ENCODE measurements around the gene UBA7.
"Not testable (repeated sequence)": the region's sequence is repeated elsewhere in the genome, so short reads cannot be mapped to it uniquely, and the experiment has no call there.

UBA7 gene

GRCh38 chr3:49780975-49781365 is 32.8 kb downstream of the UBA7 start:
- ATAC-seq, H3K27me3 Mint-ChIP-seq, H3K9me3 Mint-ChIP-seq, H3K27ac Mint-ChIP-seq, H3K4me3 Mint-ChIP-seq: not testable (repeated sequence)
- Mint-ChIP-seq H3K36me3 (peaks cover 28% of the 10 kb centered on the region), H3K4me1 (peaks cover 39% of the 10 kb centered on the region)

- peaks cover 30% of the 10 kb centered on the region for H3K36me3 Mint-ChIP-seq
- H3K9me3 Mint-ChIP-seq, result no peaks in the 10 kb centered on the region
- no peak for ATAC-seq
- peaks cover 33% of the 10 kb centered on the region for H3K4me1 Mint-ChIP-seq
- H3K4me3 Mint-ChIP-seq, result no peak overlapping the region
- H3K27me3 Mint-ChIP-seq, result no peaks in the 10 kb centered on the region
- no peak overlapping the region for H3K27ac Mint-ChIP-seq
Observed at GRCh38 chr3:49780080-49780974, 33.4 kb downstream of the UBA7 start.

DNA sequence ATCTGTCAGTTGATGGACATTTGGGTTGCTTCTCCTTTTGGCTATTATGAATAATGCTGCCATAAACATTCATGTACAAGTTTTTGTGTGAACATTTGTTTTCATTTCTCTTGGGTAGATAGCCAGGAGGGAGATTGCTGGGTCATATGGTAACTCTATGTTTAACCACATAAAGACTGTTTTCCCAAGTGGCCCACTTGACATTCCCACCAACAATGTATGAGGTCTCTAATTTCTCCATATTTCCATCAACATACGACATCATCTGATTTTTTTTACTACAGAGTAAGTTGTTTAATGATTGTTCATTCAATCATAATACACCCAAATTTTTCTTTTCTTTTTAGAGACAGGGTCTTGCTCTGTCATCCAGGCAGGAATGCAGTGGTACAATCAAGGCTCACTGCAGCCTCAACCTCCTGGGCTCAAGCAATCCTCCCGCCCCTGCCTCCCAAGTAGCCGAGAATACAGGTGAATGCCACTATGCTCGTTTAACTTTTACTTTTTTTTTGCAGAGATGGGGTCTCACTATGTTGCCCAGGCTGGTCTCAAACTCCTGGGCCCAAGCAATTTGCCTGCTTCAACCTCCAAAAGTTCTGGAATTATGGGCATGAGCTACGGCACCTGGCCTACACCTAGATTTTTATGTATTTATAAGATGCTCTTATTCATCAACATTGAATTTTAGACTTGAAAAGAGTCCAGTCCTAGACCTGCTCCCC is 34.2 kb downstream of the UBA7 start:
- Mint-ChIP-seq H3K4me1 (peaks cover 26% of the 10 kb centered on the region), H3K36me3 (peaks cover 33% of the 10 kb centered on the region), H3K27ac (no peak overlapping the region), H3K4me3 (no peak overlapping the region), H3K27me3 (no peaks in the 10 kb centered on the region), H3K9me3 (no peaks in the 10 kb centered on the region)
- ATAC-seq, result no peak

DNA sequence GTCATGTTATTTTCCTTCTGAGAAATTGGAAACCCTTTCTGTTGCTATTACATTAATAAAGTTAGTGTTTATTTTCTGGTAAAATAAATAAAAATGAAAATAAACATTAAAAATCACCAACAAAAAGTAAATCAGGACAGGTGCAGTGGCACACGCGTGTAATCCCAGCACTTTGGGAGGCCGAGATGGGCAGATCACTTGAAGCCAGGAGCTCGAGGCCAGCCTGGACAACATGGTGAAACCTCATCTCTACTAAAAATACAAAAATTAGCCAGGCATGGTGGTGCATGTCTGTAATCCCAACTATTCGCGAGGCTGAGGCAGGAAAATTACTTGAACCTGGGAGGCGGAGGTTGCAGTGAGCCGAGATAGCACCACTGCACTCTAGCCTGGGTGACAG is 37.7 kb downstream of the UBA7 start:
- ATAC-seq, H3K27me3 Mint-ChIP-seq, H3K9me3 Mint-ChIP-seq, H3K4me3 Mint-ChIP-seq, H3K27ac Mint-ChIP-seq: not testable (repeated sequence)
- Mint-ChIP-seq H3K36me3 (peaks cover 28% of the 10 kb centered on the region), H3K4me1 (peaks cover 20% of the 10 kb centered on the region)

DNA sequence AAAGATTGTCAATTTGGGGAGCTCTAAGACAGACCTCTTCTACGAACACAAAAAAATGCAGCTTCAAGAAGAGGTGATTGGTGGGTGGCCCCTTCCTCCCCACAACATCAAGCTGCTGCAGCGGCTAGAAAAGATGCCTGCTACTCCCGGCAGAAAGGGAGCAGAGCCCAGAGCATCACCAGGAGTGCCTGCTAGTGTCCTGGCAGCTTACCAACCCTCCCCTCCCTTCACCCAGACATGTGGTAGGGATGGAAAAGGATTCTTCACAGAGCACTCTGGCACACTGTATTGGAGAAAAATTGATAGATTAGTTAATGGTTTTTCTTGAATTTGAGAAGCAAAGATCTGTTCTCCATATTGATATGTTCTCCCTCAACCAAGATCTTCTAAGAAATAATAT is 38.2 kb downstream of the UBA7 start:
- no peaks in the 10 kb centered on the region for H3K9me3 Mint-ChIP-seq
- H3K27ac Mint-ChIP-seq, result no peak overlapping the region
- no peak for ATAC-seq
- H3K27me3 Mint-ChIP-seq, result no peaks in the 10 kb centered on the region
- H3K36me3 Mint-ChIP-seq, result peaks cover 28% of the 10 kb centered on the region
- H3K4me3 Mint-ChIP-seq, result no peak overlapping the region
- peaks cover 16% of the 10 kb centered on the region for H3K4me1 Mint-ChIP-seq

DNA sequence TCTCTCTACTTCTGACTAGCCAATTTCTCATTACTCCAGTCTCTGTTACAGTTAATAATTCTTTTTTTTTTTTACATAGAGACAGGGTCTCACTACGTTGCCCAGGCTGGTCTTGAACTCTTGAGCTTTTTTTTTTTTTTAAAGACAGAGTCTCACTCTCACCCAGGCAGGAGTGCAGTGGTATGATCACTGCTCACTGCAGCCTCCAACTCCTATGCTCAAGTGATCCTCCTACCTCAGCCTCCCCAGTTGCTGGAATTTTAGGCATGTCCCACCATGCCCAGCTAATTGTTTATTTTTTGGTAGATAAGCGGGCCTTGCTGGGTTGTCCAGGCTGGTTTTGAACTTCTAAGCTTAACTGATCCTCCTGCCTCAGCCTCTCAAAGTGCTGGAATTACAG is 41.0 kb downstream of the UBA7 start:
- H3K27ac Mint-ChIP-seq, result no peak overlapping the region
- H3K4me1 Mint-ChIP-seq, result no peaks in the 10 kb centered on the region
- no peaks in the 10 kb centered on the region for H3K27me3 Mint-ChIP-seq
- H3K9me3 Mint-ChIP-seq, result no peaks in the 10 kb centered on the region
- no peak for ATAC-seq
- peaks cover 18% of the 10 kb centered on the region for H3K36me3 Mint-ChIP-seq
- no peak overlapping the region for H3K4me3 Mint-ChIP-seq

- Mint-ChIP-seq H3K27ac (no peak overlapping the region), H3K27me3 (no peaks in the 10 kb centered on the region), H3K4me3 (no peak overlapping the region), H3K36me3 (peaks cover 12% of the 10 kb centered on the region), H3K4me1 (no peaks in the 10 kb centered on the region), H3K9me3 (no peaks in the 10 kb centered on the region)
- ATAC-seq, result no peak
Observed at GRCh38 chr3:49771340-49771938, 42.3 kb downstream of the UBA7 start.

DNA sequence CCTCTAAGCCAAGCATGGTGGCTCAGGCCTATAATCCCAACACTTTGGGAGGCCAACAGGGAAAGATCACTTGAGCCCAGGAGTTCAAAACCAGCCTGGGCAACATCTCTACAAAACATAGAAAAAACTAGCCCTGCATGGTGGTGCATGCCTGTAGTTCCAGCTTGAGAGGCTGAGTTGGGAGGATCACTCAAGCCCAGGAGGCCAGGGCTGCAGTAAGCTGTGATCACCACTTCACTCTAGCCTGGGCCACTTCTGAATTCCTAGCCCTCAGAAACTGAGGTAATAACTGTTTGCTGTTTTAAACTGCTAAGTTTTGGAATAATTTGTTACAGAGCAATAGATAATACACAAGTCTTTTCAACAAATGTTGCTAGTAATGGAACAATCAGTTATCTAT is 43.8 kb downstream of the UBA7 start:
- H3K4me1 Mint-ChIP-seq, result peaks cover 2% of the 10 kb centered on the region
- peaks cover 9% of the 10 kb centered on the region for H3K36me3 Mint-ChIP-seq
- no peaks in the 10 kb centered on the region for H3K27me3 Mint-ChIP-seq
- no peak overlapping the region for H3K4me3 Mint-ChIP-seq
- H3K27ac Mint-ChIP-seq, result no peak overlapping the region
- no peak for ATAC-seq
- H3K9me3 Mint-ChIP-seq, result no peaks in the 10 kb centered on the region

DNA sequence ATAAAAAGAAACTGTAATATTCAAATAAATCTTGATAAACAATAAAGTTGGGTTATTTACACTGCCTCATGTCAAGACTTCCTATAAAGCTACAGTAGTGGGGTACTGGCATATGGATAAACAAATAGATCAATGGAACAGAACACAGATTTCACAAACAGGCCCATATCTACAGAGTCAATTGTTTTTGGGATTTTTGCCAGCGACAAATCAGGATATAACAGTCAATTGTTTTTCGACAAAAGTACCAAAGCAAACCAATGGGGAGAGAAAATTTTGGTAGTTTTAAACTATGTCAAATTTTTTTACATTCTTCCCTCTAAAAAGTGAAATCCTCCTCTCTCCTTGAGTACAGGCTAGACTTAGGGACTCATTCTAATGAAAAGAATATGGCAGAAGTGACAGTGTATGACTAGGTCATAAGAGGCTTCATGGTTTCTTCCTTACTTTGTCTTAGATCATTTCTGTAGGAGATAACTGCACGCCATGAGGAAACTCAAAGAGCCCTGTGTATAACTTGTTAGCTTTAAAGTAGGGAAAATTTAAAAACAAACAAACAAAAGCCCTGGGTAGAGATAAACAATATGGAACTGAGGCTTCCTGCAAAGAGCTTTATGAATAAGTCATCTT is 44.4 kb downstream of the UBA7 start:
- ATAC-seq, result no peak
- H3K4me1 Mint-ChIP-seq, result peaks cover 7% of the 10 kb centered on the region
- H3K4me3 Mint-ChIP-seq, result no peak overlapping the region
- no peaks in the 10 kb centered on the region for H3K9me3 Mint-ChIP-seq
- no peak overlapping the region for H3K27ac Mint-ChIP-seq
- H3K27me3 Mint-ChIP-seq, result no peaks in the 10 kb centered on the region
- H3K36me3 Mint-ChIP-seq, result peaks cover 13% of the 10 kb centered on the region

DNA sequence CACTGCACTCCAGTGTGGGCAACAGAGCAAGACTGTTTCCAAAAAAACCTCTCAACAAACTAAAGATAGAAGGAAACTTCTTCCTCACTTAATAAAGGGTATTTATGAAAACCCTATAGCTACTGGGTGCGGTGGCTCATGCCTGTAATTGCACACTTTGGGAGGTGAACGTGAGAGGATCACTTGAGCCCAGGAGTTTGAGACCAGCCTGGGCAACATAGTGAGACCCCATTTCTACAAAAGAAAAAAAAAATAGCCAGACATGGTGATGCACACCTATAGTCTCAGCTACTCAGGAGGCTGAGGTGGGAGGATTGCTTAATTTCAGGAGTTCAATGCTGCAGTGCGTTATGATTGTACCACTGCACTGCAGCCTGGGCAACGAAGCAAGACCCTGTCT is 49.8 kb downstream of the UBA7 start:
- ATAC-seq, result no peak
- peaks cover 18% of the 10 kb centered on the region for H3K4me1 Mint-ChIP-seq
- H3K36me3 Mint-ChIP-seq, result peaks cover 6% of the 10 kb centered on the region
- H3K27me3 Mint-ChIP-seq, result no peaks in the 10 kb centered on the region
- no peak overlapping the region for H3K4me3 Mint-ChIP-seq
- no peak overlapping the region for H3K27ac Mint-ChIP-seq
- H3K9me3 Mint-ChIP-seq, result no peaks in the 10 kb centered on the region

- Mint-ChIP-seq H3K27me3 (no peaks in the 10 kb centered on the region), H3K27ac (no peak overlapping the region), H3K4me3 (no peak overlapping the region), H3K9me3 (no peaks in the 10 kb centered on the region), H3K4me1 (peaks cover 25% of the 10 kb centered on the region), H3K36me3 (peaks cover 11% of the 10 kb centered on the region)
- no peak for ATAC-seq
Observed at GRCh38 chr3:49761661-49762060, 52.1 kb downstream of the UBA7 start.

DNA sequence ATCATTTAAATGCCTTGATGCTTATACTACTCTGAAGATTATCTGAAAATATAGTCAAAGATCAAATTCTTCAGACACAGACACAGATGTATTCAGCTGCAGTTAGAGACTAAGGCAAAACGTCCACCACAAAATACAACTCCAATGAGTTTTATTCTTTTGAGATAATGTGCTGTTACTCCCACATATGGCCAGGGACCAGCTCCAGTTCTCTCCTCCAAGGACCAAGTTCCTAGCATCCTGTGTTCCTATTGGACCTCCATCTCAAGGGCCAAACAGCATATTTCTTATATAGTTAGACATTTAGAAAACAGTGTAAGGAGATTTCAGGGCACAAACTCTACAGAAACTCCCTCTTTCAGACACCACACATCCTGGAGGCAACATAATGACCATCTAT is 54.5 kb downstream of the UBA7 start:
- H3K4me1 Mint-ChIP-seq, result peaks cover 29% of the 10 kb centered on the region
- H3K4me3 Mint-ChIP-seq, result no peak overlapping the region
- ATAC-seq, result no peak
- no peaks in the 10 kb centered on the region for H3K9me3 Mint-ChIP-seq
- H3K27me3 Mint-ChIP-seq, result no peaks in the 10 kb centered on the region
- H3K36me3 Mint-ChIP-seq, result peaks cover 11% of the 10 kb centered on the region
- no peak overlapping the region for H3K27ac Mint-ChIP-seq

DNA sequence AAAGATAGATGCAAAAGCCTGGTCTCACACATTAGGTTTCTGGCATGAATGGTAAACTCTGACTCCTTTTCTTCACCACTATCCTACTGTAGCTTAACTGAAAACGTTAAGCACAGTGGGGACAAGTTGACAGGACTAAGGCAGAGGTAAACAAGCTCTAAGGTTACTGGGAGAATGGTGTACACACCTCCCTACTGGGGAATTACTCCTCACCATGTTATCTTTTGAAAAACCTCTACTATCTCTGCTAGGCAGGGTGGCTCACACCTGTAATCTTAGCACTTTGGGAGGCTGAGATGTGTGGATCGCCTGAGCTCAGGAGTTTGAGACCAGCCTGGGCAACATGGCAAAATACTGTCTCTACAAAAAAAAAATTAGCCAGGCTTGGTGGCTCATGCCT is 56.6 kb downstream of the UBA7 start:
- H3K4me1 Mint-ChIP-seq, result peaks cover 29% of the 10 kb centered on the region

GRCh38 chr3:49756036-49756435 is 57.7 kb downstream of the UBA7 start:
- Mint-ChIP-seq H3K4me3 (no peak overlapping the region), H3K27me3 (no peaks in the 10 kb centered on the region), H3K4me1 (peaks cover 29% of the 10 kb centered on the region), H3K27ac (no peak overlapping the region), H3K36me3 (peaks cover 17% of the 10 kb centered on the region), H3K9me3 (no peaks in the 10 kb centered on the region)
- no peak for ATAC-seq

More for the DNA sequence above, 56.6 kb downstream of the UBA7 start:
- ATAC-seq, result no peak
- no peaks in the 10 kb centered on the region for H3K27me3 Mint-ChIP-seq
- H3K9me3 Mint-ChIP-seq, result no peaks in the 10 kb centered on the region
- H3K4me3 Mint-ChIP-seq, result no peak overlapping the region
- peaks cover 17% of the 10 kb centered on the region for H3K36me3 Mint-ChIP-seq
- H3K27ac Mint-ChIP-seq, result no peak overlapping the region
